Measurements from ENCODE around the gene RSAD2. TPM values are rescaled to one million over a fixed set of nuclear protein-coding genes. Genes with fewer than 3 reads are reported as not detected.
"Not testable (repeated sequence)": the region's sequence is repeated elsewhere in the genome, so short reads cannot be mapped to it uniquely, and the experiment has no call there.

RSAD2 gene
- total RNA-seq, 3 donors from 2014 or later: 8.9 to 35.0 (median 12.0) TPM

DNA sequence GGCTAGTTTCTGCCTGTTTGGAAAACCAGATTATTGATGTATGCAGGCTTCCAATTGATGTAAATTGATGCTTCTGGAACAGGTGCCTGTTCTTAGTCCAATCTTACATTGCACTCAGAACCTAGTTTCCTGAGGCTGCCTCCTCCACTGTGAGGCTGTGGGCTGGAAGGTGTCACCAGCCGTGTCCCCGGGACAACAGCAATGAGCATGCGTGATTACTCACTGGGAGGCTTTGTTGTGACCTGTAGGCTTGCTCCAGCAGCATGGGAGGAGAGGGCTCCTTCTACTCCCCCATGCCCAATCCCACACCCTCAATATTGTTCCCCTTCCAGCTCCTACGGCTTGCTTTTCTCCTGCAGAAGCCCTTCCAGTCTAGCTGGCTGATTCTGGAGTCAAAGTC lies 11.1 kb downstream of the RSAD2 start:
- no peaks in the 10 kb centered on the region for H3K9me3 ChIP-seq
- H3K36me3 ChIP-seq (ENCODE audit: low read depth): no peaks in the 10 kb centered on the region
- no peak overlapping the region for H3K4me3 ChIP-seq
- H3K4me1 ChIP-seq (ENCODE audit: low read depth): no peaks in the 10 kb centered on the region
- TF ChIP-seq, protein P1, sequence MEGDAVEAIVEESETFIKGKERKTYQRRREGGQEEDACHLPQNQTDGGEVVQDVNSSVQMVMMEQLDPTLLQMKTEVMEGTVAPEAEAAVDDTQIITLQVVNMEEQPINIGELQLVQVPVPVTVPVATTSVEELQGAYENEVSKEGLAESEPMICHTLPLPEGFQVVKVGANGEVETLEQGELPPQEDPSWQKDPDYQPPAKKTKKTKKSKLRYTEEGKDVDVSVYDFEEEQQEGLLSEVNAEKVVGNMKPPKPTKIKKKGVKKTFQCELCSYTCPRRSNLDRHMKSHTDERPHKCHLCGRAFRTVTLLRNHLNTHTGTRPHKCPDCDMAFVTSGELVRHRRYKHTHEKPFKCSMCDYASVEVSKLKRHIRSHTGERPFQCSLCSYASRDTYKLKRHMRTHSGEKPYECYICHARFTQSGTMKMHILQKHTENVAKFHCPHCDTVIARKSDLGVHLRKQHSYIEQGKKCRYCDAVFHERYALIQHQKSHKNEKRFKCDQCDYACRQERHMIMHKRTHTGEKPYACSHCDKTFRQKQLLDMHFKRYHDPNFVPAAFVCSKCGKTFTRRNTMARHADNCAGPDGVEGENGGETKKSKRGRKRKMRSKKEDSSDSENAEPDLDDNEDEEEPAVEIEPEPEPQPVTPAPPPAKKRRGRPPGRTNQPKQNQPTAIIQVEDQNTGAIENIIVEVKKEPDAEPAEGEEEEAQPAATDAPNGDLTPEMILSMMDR (IDR thresholded peaks at IDR 0.05): no peak
- no peak for ATAC-seq
- intact Hi-C loops (cut with DNase I, micrococcal nuclease): no loop called here
- DNase-seq: no peak

DNA sequence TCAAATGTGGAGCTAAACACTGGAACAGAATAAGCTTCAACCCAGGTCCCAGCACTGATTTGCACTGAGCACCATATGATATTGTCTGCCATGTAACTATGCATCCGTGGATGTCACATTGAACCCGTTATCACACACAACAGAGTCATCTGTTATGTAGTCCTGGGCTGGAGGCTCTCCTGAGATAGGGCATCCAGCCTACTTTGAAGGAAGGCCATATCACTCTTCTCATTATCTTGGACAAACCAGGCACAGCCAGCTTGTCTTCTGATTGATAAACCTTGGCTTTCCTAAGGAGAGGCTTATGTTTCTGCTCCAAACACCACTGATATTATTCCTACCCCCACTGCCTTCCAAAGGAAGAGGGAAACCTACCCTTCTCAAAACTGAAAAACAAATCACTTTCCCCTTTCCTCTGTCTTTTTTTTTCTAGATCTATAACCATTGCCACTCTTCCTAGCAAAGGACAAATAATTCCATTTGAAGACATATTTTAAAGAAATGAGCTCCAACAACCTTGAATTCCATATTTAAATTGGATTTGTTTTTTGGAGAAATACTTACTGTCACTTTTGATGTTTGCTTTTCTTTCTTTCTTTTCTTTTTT lies 16.4 kb downstream of the RSAD2 start:
- DNase-seq (no peak), ATAC-seq (no peak)
- no peak overlapping the region for H3K4me3 ChIP-seq
- no peaks in the 10 kb centered on the region for H3K36me3 ChIP-seq (ENCODE audit: low read depth)
- H3K4me1 ChIP-seq (ENCODE audit: low read depth): no peaks in the 10 kb centered on the region
- H3K9me3 ChIP-seq: no peaks in the 10 kb centered on the region
- TF ChIP-seq, protein P1 (IDR thresholded peaks at IDR 0.05): no peak
- intact Hi-C loops (cut with DNase I, micrococcal nuclease): loop anchor here in 1 of 2 donors (10.0 kb wide), 1 partner anchor 151 kb away; no protein-coding TSS in a partner anchor

DNA sequence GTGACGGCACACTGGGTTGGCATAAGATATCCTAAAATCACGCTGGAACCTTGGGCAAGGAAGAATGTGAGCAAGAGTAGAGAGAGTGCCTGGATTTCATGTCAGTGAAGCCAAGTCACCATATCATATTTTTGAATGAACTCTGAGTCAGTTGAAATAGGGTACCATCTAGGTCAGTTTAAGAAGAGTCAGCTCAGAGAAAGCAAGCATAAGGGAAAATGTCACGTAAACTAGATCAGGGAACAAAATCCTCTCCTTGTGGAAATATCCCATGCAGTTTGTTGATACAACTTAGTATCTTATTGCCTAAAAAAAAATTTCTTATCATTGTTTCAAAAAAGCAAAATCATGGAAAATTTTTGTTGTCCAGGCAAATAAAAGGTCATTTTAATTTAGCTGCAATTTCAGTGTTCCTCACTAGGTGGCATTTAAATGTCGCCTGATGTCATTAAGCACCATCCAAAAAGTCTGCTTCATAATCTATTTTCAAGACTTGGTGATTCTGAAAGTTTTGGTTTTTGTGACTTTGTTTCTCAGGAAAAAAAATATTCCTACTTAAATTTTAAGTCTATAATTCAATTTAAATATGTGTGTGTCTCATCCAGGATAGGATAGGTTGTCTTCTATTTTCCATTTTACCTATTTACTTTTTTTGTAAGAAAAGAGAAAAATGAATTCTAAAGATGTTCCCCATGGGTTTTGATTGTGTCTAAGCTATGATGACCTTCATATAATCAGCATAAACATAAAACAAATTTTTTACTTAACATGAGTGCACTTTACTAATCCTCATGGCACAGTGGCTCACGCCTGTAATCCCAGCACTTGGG lies 19.6 kb downstream of the RSAD2 start:
- DNase-seq (no peak), ATAC-seq (peak; percentile 45)
- no peaks in the 10 kb centered on the region for H3K4me1 ChIP-seq (ENCODE audit: low read depth)
- H3K9me3 ChIP-seq: no peaks in the 10 kb centered on the region
- H3K36me3 ChIP-seq (ENCODE audit: low read depth): no peaks in the 10 kb centered on the region
- TF ChIP-seq, protein P1 (IDR thresholded peaks at IDR 0.05): peak; percentile 63
- intact Hi-C loops (cut with DNase I, micrococcal nuclease): loop anchor here (5.0 to 10.0 kb wide), 2 partner anchors 145 to 148 kb away; no protein-coding TSS in a partner anchor
- H3K4me3 ChIP-seq: no peak overlapping the region

DNA sequence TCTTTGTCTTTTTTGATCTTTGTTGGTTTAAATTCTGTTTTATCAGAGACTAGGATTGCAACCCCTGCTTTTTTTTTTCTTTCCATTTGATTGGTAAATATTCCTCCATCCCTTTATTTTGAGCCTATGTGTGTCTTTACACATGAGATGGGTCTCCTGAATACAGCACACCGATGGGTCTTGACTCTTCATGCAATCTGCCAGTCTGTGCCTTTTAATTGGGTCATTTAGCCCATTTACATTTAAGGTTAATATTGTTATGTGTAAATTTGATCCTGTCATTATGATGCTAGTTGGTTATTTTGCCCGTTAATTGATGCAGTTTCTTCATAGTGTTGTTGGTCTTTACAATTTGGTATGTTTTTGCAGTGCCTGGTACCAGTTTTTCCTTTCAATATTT lies 25.0 kb downstream of the RSAD2 start:
- H3K36me3 ChIP-seq (ENCODE audit: low read depth); ATAC-seq; H3K4me1 ChIP-seq (ENCODE audit: low read depth); H3K4me3 ChIP-seq; H3K9me3 ChIP-seq; DNase-seq; intact Hi-C loops (cut with DNase I, micrococcal nuclease): not testable (repeated sequence)

DNA sequence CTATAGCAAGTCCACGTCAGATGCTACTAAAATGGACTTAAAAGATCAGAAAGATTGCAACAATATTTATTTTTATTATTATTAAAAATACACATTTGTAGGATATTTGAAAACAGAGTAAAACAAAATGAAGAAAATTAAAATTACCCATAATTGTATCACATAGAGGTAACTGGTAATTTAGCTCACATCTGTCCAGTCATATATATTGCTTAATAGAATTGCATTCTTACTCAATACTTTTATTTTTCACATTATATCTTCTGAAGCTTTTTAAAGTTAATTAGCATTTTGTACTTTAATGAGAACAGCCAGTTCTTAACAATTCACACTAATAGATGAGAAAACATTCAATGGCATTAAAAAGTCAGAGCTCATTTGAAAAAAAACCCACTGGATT lies 28.1 kb downstream of the RSAD2 start:
- intact Hi-C loops (cut with DNase I, micrococcal nuclease): no loop called here
- no peaks in the 10 kb centered on the region for H3K36me3 ChIP-seq (ENCODE audit: low read depth)
- H3K9me3 ChIP-seq: no peaks in the 10 kb centered on the region
- TF ChIP-seq, protein P1 (IDR thresholded peaks at IDR 0.05): no peak
- DNase-seq: no peak
- H3K4me3 ChIP-seq: no peak overlapping the region
- no peaks in the 10 kb centered on the region for H3K4me1 ChIP-seq (ENCODE audit: low read depth)
- no peak for ATAC-seq

DNA sequence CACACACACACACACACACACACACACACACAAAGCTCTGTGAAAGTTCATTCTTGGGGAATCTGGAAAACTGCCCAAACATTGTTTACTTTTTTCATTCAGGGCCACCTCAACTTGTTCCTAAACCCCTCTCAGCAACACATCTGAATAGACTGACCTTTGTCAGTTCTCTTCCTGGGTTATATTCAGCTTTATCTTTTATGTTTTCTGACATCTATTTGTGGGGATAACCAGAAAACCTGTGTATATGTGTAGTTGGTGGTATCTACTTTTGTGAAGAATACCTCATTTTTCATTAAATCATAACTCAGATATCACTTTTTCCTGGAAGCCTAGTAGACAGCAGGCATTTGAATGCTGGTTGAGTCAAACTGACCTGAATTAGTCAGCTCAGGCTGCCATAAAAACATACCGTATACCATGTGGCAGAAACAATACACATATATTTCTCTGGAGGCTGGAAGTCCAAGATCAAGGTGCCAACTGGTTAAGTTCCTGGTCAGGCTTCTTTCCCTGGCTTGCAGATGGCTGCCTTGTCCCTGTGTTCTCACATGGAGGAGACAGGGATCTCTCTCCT lies 28.7 kb downstream of the RSAD2 start:
- no peaks in the 10 kb centered on the region for H3K9me3 ChIP-seq
- H3K36me3 ChIP-seq (ENCODE audit: low read depth): no peaks in the 10 kb centered on the region
- intact Hi-C loops (cut with DNase I, micrococcal nuclease): no loop called here
- H3K4me3 ChIP-seq: no peak overlapping the region
- TF ChIP-seq, protein P1 (IDR thresholded peaks at IDR 0.05): no peak
- ATAC-seq: peak; percentile 85
- no peaks in the 10 kb centered on the region for H3K4me1 ChIP-seq (ENCODE audit: low read depth)
- no peak for DNase-seq
